NCI-H748 treated with DMSO at 0.1 percent for 48 hours (cell line): ENCODE data around the gene SORCS2.
"Not testable (repeated sequence)": the region's sequence is repeated elsewhere in the genome, so short reads cannot be mapped to it uniquely, and the experiment has no call there.

Experiments
- DNase-seq: peaks from one replicate; lab custom pipeline; 2025; lab: John Stamatoyannopoulos, UW

Gene SORCS2

DNA sequence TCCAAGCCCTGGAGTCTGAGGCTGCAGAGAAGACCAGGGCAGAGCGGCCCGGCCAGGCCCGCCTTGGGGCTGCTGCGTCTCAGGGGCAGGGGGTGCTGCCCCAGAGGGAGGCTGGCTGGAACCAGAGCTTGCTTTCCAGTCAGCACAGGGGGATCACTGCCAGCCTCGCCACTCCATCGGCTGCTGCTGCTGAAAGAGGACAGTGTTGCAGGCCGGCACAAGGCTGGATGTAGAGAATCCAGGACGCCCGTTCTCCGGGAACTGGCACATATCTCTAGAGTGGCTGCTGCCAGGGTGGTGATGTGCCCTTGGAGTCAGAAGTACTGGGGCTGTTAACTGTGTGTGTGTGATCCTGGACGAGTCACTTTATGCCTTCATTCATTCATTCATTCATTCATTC, 31.9 kb upstream of the SORCS2 start:
- no peak for DNase-seq

DNA sequence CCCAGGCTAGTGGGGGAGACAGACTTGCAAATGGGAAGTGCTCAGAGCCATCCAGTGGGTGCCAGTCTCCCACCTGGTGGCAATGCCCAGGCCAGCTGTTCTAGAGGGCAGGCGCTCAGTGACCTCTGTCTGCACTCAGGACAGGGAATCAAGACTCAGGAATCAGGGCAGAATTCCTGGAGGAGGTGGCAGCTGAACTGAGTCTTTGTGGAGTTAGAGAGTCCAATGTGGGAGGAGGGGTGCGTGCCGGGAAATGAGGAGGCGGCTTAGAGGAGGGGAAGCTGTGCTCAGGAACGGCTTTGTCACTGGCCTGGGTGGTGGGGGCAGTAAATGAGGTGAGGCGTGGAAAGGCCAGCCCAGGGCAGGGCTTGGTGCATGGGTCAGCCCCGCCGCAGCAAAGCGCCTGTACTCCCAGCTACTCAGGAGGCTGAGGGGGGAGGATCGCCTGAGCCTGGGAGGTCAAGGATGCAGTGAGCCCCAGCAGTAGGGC, 31.3 kb upstream of the SORCS2 start:
- DNase-seq: no peak

DNA sequence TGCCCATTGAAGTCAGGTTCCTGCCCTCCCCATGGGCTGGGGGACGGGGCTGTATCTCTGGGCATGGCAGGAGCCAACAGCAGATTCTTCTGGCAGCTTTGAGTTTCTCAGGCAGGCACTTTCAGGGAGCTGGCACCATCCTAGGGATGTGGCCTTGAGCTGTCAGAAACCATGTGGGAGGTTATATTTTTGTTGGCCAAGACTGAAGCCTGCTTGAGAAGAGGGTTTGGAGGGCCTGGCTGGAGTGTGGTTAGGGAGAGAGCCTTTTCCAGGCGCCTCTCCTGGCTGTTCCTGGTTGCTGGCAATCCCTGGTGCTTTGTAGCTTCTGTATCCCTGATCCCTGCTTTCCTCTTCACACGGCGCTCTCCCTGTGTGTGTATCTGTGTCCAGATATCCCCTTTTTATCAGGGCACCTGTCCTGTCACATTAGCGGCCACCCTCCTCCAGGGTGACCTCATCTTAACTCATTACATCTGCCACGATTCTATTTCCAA, 30.6 kb upstream of the SORCS2 start:
- DNase-seq: no peak

DNA sequence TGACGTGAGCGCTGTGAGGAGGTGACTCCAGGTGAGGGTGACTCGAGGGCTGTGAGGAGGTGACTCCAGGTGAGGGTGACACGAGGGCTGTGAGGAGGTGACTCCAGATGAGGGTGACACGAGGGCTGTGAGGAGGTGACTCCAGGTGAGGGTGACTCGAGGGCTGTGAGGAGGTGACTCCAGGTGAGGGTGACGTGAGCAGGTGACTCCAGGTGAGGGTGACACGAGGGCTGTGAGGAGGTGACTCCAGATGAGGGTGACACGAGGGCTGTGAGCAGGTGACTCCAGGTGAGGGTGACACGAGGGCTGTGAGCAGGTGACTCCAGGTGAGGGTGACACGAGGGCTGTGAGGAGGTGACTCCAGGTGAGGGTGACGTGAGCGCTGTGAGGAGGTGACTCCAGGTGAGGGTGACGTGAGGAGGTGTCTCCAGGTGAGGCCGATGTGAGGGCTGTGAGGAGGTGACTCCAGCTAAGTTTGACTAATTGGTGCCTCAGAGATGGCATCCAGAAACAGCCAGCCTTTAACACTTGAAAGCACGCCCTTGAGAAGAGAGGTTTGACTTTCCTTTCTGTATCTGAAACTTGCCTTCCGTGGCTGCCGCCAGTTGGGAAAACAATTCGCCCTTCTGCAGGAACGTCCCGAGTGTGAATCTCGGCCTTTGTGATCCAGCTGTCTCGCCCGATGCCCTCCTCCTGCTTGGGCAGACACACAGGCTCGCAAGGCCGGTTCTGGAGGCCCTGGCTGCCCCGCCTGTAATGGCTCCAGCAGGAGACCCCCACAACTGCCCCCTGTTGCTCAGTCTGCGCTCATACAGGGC, 27.1 kb upstream of the SORCS2 start:
- DNase-seq: not testable (repeated sequence)

DNA sequence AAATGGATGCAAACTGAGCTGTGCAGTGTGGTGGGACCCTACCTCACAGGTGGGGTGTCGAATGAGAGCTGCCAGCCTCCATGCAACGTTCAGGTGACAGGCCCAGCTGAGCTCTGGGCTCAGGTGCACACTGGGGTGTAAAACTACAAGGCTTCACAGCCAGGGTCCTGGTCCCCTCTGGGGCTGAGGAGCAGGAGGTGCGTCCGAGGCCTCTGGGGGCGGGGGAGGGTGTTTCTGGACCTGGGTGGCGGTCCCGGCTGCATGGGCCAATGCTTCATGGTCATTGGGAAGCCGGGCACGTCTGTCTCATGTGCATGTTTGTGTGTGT, 26.5 kb upstream of the SORCS2 start:
- DNase-seq: no peak

DNA sequence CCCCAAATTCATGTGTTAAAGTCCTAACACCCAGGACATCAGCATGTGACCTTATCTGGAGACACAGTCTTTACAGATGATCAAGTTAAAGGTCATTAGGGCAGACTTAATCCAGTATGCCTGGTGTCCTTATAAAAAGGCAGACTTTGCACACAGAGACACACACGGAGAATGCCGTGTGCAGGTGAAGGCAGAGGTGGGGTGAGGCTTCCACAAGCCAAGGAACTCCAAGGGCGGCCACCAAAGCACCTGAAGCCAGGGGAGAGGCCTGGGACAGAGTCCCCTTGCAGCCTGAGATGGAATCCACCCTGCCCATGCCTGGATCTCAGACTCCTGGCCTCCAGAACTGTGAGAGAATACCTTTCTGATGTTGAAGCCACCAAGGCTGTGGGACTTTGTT, 26.1 kb upstream of the SORCS2 start:
- no peak for DNase-seq

GRCh38 chr4:7166981-7167700, 25.2 kb upstream of the SORCS2 start:
- DNase-seq: no peak

DNA sequence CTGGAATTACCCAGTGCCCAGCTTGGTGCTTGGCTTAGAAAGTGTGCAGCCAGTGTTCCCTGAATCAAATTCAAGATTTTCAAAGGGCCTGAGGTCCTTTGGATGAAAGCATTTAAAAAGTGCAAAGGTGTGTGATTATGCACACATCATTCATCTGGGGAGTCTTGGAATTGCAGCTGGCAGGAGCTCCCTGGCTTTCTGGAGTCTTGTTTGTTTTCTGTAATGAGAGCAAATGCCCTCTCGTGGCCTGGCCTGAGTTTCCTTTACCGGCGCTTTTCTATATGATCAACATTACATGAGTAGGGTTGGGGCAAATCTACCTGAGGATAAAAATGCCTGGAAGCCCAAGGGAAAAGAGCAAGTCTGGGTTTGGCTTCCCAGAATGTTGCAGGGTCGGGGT, 24.6 kb upstream of the SORCS2 start:
- DNase-seq: no peak

GRCh38 chr4:7168106-7168505, 24.2 kb upstream of the SORCS2 start:
- DNase-seq: no peak

DNA sequence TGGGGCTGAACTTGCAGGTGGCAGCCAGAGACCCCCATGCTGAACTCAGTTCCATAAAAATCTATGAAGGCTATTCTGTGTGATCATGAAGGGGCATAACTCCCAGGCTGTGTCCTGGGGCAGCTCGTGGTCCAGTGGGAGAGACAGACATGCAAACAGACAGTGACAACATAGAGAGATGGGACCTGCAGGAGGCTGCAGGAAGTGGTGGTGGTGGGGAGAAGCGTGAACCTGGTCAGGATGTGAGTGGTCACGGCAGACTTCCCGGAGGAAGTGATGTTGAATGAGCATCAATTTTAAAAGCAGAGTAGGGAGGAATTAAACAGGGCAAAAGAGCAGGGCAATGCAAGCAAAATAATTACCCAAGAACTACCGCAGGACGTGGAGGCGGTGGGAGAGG, 23.2 kb upstream of the SORCS2 start:
- DNase-seq: no peak

DNA sequence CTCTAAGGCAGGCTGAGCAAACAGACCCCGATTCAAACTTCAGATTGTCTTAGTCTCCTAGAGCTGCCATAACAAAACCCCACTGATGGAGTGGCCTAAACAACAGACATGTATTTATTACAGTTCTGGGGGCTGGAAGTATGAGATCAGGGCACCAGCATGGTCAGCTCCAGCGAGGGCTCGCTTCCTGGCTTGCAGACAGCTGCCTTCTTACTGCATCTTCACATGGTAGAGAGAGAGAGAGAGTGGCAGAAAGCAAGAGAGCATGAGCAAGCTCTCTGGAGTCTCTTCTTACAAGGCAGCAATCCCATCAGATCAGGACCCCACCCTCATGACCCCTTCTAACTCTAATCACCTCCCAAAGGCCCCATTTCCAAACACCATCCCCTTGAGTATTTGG, 22.3 kb upstream of the SORCS2 start:
- DNase-seq: no peak

DNA sequence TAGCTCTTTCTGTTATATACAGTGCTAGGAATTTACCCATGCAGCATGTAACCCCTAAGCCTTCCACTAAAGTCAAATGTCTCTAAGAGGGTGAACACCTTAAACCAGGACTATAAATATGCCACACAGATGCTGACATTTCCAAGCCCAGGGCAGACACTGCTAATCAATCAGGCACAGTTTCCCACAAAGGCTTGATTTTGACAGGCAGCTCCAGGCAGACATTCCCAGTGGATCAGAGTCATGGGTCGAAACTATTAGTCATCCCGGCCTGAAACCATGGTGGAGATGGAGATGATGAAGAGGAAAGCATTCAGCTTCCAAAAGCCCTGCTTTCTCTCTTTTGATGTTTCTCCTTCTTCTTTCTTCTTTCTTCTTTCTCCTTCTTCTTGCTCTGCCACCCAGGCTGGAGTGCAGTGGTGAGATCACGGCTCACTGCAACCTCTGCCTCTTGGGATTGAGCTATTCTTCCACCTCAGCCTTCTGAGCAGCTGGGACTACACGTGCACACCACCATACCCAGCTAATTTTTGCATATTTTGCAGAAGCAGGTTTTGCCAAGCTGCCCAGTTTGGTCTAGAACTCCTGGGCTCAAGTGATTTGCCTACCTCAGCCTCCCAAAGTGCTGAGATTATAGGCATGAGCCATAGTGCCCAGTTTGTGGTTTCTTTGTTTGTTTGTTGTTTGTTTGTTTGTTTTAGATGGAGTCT, 21.0 kb upstream of the SORCS2 start:
- DNase-seq: no peak

DNA sequence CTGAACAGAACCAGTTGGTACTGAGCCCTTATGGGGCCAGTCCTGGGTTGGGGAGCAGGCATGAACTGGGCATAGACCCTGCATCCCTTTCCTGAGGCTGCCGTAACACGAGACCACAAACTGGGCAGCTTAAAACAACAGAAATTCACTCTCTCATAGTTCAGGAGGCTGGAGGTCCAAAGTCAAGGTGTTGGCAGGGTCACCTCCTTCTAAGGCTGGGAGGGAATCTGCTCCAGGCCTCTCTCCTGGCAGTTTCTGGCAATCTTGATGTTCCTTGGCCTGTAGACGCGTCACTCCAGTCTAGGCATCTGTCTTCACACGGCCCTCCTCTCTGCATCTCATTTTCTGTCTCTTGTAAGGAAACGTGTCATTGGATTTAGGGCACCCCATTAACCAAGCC, 19.8 kb upstream of the SORCS2 start:
- DNase-seq: no peak

DNA sequence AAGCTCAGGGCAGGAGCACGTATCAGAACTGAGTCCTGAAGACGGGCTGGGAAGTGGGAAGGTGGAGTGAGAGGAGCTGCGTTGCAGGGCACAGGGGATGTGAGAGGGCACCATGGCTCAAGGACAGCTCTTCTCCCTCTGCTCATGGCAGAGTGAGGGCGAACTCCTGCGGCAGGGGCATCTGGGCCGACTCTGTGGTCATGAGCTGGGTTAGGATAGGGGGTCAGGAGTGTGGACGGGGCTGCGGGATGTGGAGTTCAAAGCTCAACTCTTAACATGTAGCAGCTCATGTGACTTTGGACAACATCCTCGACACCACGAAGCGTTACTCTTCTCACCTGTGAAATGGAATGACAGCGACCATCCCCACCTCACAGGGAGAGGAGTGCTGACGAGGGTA, 19.4 kb upstream of the SORCS2 start:
- no peak for DNase-seq

- DNase-seq: no peak
Observed at GRCh38 chr4:7173841-7174449, 18.4 kb upstream of the SORCS2 start.

- DNase-seq: no peak
Observed at GRCh38 chr4:7179158-7179557, 13.2 kb upstream of the SORCS2 start.

- no peak for DNase-seq
Observed at GRCh38 chr4:7180938-7181337, 11.4 kb upstream of the SORCS2 start.

GRCh38 chr4:7182616-7183015, 9.7 kb upstream of the SORCS2 start:
- DNase-seq: no peak

- no peak for DNase-seq
Observed at GRCh38 chr4:7183161-7183560, 9.2 kb upstream of the SORCS2 start.

DNA sequence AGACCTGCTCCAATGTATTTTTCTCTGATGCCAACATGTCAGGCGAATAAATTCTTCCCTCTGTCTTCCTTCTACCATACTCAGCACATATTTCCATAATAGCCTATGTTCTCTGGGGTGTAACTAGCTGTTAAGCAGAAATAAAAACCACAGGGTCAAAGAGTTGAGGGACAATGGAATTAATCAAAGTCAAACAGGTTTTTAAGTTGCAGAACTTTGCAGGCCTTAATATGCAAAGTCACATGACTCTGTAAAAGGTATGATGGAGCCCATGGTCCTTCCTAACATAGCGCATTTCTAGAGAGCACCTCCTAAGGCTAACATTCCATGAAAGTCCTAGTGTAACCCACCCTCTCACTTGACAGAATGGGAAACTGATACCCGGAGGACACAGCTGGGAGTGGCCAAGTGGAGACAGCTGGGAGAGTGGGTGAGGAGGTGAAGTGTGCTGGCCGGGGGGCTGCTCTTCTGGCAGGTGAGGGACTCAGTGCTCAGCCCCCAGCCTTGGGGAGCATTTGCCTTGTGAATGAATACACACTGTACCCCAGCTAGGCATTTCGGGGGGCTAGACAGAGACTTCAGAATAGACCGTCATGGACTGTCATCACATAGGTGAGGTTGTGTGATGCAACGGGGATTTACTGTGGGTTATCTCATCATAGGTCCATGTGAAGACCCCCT, 8.4 kb upstream of the SORCS2 start:
- DNase-seq: no peak

GRCh38 chr4:7185487-7186030, 6.8 kb upstream of the SORCS2 start:
- no peak for DNase-seq

GRCh38 chr4:7186031-7186430, 6.3 kb upstream of the SORCS2 start:
- no peak for DNase-seq
